Measurements from ENCODE around the gene ABCC6. TPM values are rescaled to one million over a fixed set of nuclear protein-coding genes. Genes with fewer than 3 reads are reported as not detected.

ABCC6 gene
- polyA plus RNA-seq, 1 donor from 2014 or later, result not detected

- H3K36me3 ChIP-seq (ENCODE audit: insufficient read depth, low read length), result no peaks in the 10 kb centered on the region
- no peak overlapping the region for H3K4me2 ChIP-seq (ENCODE audit: low read length)
- H3F3A ChIP-seq (ENCODE audit: insufficient read depth, low read length, poor library complexity, severe bottlenecking), result no peaks in the 10 kb centered on the region
- no peak overlapping the region for H3K9ac ChIP-seq (ENCODE audit: low read length)
- TF ChIP-seq EP300 (conservative IDR thresholded peaks at IDR 0.05; ENCODE audit: poor library complexity, severe bottlenecking), result no peak
- no peak for TF ChIP-seq SMC3 (conservative IDR thresholded peaks at IDR 0.05; ENCODE audit: poor library complexity)
- no peak for TF ChIP-seq REST (IDR thresholded peaks at IDR 0.05; ENCODE audit: borderline replicate concordance)
- TF ChIP-seq TAF1 (IDR thresholded peaks at IDR 0.05; ENCODE audit: low read depth), result no peak
- H2AFZ ChIP-seq (ENCODE audit: low read depth, low read length), result no peak overlapping the region
- no peaks in the 10 kb centered on the region for H3K9me3 ChIP-seq (ENCODE audit: low read length)
- H3K27me3 ChIP-seq (ENCODE audit: insufficient read depth, low read depth, low read length), result no peaks in the 10 kb centered on the region
- H3K27ac ChIP-seq (ENCODE audit: low read length), result no peak overlapping the region
- H3K79me2 ChIP-seq (replicated peaks; ENCODE audit: insufficient read depth, low read length), result no peaks in the 10 kb centered on the region
- H3K9me2 ChIP-seq (ENCODE audit: insufficient read depth, low read length), result no peaks in the 10 kb centered on the region
- H4K20me1 ChIP-seq (ENCODE audit: insufficient read depth), result no peaks in the 10 kb centered on the region
- no peak overlapping the region for H3K4me3 ChIP-seq (ENCODE audit: low read length)
Measured at GRCh38 chr16:16101585-16101984, 121.7 kb downstream of the ABCC6 start.

DNA sequence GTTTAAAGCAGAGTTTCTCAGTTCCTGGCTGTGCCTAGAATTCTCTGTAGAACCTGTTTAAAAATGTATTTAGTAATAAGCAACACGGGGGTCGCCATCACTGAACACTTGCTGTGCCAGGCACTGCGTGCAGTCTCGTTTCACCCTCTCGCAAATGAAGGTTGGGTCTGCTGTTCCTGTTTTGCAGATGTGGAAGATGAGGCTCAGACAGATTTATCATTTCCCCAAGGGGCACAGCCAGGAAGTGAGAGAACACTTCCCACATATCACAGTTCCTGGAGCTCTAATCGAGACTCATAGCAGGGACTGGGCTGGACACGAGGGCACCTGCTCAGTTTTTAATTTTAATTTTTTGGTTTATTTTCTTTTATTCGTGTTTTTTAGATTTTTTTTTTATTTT is 122.7 kb downstream of the ABCC6 start:
- H3K4me3 ChIP-seq (ENCODE audit: low read length), result no peak overlapping the region
- H4K20me1 ChIP-seq (ENCODE audit: insufficient read depth), result no peaks in the 10 kb centered on the region
- H3F3A ChIP-seq (ENCODE audit: insufficient read depth, low read length, poor library complexity, severe bottlenecking), result no peaks in the 10 kb centered on the region
- no peak overlapping the region for H3K27ac ChIP-seq (ENCODE audit: low read length)
- H3K9ac ChIP-seq (ENCODE audit: low read length), result no peak overlapping the region
- H3K9me2 ChIP-seq (ENCODE audit: insufficient read depth, low read length), result no peaks in the 10 kb centered on the region
- H3K27me3 ChIP-seq (ENCODE audit: insufficient read depth, low read depth, low read length), result no peaks in the 10 kb centered on the region
- H3K9me3 ChIP-seq (ENCODE audit: low read length), result no peaks in the 10 kb centered on the region
- no peak overlapping the region for H3K4me2 ChIP-seq (ENCODE audit: low read length)
- H2AFZ ChIP-seq (ENCODE audit: low read depth, low read length), result no peak overlapping the region
- TF ChIP-seq MXI1 (conservative IDR thresholded peaks at IDR 0.05; ENCODE audit: poor library complexity, severe bottlenecking) (no peak), POLR2AphosphoS5 (IDR thresholded peaks at IDR 0.05) (no peak), TAF1 (IDR thresholded peaks at IDR 0.05; ENCODE audit: low read depth) (no peak), SMC3 (conservative IDR thresholded peaks at IDR 0.05; ENCODE audit: poor library complexity) (no peak), EZH2 (IDR thresholded peaks at IDR 0.05; ENCODE audit: borderline replicate concordance, insufficient read depth, low read length, poor library complexity, severe bottlenecking) (no peak), RAD21 (conservative IDR thresholded peaks at IDR 0.05) (no peak), REST (IDR thresholded peaks at IDR 0.05; ENCODE audit: borderline replicate concordance) (no peak), EP300 (conservative IDR thresholded peaks at IDR 0.05; ENCODE audit: poor library complexity, severe bottlenecking) (no peak)
- TF ChIP-seq, protein P1, sequence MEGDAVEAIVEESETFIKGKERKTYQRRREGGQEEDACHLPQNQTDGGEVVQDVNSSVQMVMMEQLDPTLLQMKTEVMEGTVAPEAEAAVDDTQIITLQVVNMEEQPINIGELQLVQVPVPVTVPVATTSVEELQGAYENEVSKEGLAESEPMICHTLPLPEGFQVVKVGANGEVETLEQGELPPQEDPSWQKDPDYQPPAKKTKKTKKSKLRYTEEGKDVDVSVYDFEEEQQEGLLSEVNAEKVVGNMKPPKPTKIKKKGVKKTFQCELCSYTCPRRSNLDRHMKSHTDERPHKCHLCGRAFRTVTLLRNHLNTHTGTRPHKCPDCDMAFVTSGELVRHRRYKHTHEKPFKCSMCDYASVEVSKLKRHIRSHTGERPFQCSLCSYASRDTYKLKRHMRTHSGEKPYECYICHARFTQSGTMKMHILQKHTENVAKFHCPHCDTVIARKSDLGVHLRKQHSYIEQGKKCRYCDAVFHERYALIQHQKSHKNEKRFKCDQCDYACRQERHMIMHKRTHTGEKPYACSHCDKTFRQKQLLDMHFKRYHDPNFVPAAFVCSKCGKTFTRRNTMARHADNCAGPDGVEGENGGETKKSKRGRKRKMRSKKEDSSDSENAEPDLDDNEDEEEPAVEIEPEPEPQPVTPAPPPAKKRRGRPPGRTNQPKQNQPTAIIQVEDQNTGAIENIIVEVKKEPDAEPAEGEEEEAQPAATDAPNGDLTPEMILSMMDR (IDR thresholded peaks at IDR 0.05; ENCODE audit: poor library complexity, severe bottlenecking), result no peak
- H3K79me2 ChIP-seq (replicated peaks; ENCODE audit: insufficient read depth, low read length), result no peaks in the 10 kb centered on the region
- H3K36me3 ChIP-seq (ENCODE audit: insufficient read depth, low read length), result no peaks in the 10 kb centered on the region

All from neural cell (in vitro differentiated cells).